Uterus (tissue), 4 donors: ENCODE data around the gene PRKN. TPM values are rescaled to one million over a fixed set of nuclear protein-coding genes. Genes with fewer than 3 reads are reported as not detected.

Source experiments
- DNase-seq, 2 donors: peaks; one replicate each; pipeline ENCODE4 v3.0.0-alpha.2; 2019 to 2020
- H3K27ac ChIP-seq, 2 donors: fragments of 200-600 bp; sonication (generic); 1 replicate in 1 of 2; 2 replicates in 1 of 2; pipeline ENCODE4 v1.5.1; 2016 to 2018
- H3K27me3 ChIP-seq, 2 donors: fragments of 200-600 bp; sonication (generic); one replicate each; pipeline ENCODE4 v1.5.1; 2018 to 2019; ENCODE audit warnings: control low read depth in 1 of 2
- H3K36me3 ChIP-seq, 2 donors: fragments of 200-600 bp; sonication (generic); one replicate each; pipeline ENCODE4 v1.5.1; 2019; ENCODE audit warnings: control low read depth in 1 of 2
- H3K4me1 ChIP-seq, 2 donors: fragments of 200-600 bp; sonication (generic); one replicate each; pipeline ENCODE4 v1.5.1; 2018 to 2019; ENCODE audit warnings: control low read depth in 1 of 2
- H3K4me3 ChIP-seq, 2 donors: fragments of 200-600 bp; sonication (generic); 1 replicate in 1 of 2; 2 replicates in 1 of 2; pipeline ENCODE4 v1.5.1; 2018 to 2019; ENCODE audit warnings: mild to moderate bottlenecking in 1 of 2
- H3K9me3 ChIP-seq, 2 donors: fragments of 200-600 bp; sonication (generic); one replicate each; pipeline ENCODE4 v1.5.1; 2019; ENCODE audit warnings: control low read depth in 1 of 2
- POLR2A ChIP-seq, 2 donors: fragments of 450-650 bp; IDR thresholded peaks; one replicate each; pipeline ENCODE4 v1.6.1; 2016; ENCODE audit warnings: antibody characterized with exemption in 2 of 2, mild to moderate bottlenecking in 1 of 2, moderate library complexity in 1 of 2
- intact Hi-C: fragments of 100-400 bp; cut with DNase I; formaldehyde crosslinking; loops from one replicate; pipeline ENCODE4 v1.15.1; 2023; ENCODE audit warnings: low total_unique reads
- total RNA-seq, 4 donors: library from RNA; depleted of rRNA in 3 of 4; stranded (reverse); fragments of >200 nt in 3 of 4; gene quantifications; one replicate each; pipeline versions ENCODE4 v1.1.0 to v1.2.4, GENCODE V29; 2014 to 2023
- TF ChIP-seq, protein P1 (sequence below), 4 experiments: fragments of 200-600 bp in 2 of 4; fragments of 450-650 bp in 2 of 4; sonication (generic) in 2 of 4; IDR thresholded peaks; one replicate each; pipeline ENCODE4 v1.5.1; 2016 to 2019; ENCODE audit warnings: antibody characterized with exemption in 4 of 4, mild to moderate bottlenecking in 2 of 4, moderate library complexity in 1 of 4
- donor health status: DM: yes; HTN: yes; CAD: no.

The PRKN gene
- total RNA-seq, 4 donors from 2014 or later: 10.2 to 21.3 (median 13.1) TPM

GRCh38 chr6:162332365-162332764 is 395.2 kb downstream of the PRKN start:
- no peaks in the 10 kb centered on the region for H3K36me3 ChIP-seq
- TF ChIP-seq, protein P1, sequence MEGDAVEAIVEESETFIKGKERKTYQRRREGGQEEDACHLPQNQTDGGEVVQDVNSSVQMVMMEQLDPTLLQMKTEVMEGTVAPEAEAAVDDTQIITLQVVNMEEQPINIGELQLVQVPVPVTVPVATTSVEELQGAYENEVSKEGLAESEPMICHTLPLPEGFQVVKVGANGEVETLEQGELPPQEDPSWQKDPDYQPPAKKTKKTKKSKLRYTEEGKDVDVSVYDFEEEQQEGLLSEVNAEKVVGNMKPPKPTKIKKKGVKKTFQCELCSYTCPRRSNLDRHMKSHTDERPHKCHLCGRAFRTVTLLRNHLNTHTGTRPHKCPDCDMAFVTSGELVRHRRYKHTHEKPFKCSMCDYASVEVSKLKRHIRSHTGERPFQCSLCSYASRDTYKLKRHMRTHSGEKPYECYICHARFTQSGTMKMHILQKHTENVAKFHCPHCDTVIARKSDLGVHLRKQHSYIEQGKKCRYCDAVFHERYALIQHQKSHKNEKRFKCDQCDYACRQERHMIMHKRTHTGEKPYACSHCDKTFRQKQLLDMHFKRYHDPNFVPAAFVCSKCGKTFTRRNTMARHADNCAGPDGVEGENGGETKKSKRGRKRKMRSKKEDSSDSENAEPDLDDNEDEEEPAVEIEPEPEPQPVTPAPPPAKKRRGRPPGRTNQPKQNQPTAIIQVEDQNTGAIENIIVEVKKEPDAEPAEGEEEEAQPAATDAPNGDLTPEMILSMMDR (IDR thresholded peaks at IDR 0.05): no peak
- TF ChIP-seq POLR2A (IDR thresholded peaks at IDR 0.05): no peak
- H3K27me3 ChIP-seq: no peaks in the 10 kb centered on the region
- H3K9me3 ChIP-seq: no peaks in the 10 kb centered on the region
- intact Hi-C loops: no loop called here
- H3K4me1 ChIP-seq: no peaks in the 10 kb centered on the region
- DNase-seq: no peak
- no peak overlapping the region for H3K27ac ChIP-seq
- H3K4me3 ChIP-seq: no peak overlapping the region

GRCh38 chr6:162331911-162332310 is 395.7 kb downstream of the PRKN start:
- no peaks in the 10 kb centered on the region for H3K27me3 ChIP-seq
- H3K27ac ChIP-seq: no peak overlapping the region
- no peak overlapping the region for H3K4me3 ChIP-seq
- DNase-seq: no peak
- intact Hi-C loops: no loop called here
- no peaks in the 10 kb centered on the region for H3K9me3 ChIP-seq
- no peak for TF ChIP-seq POLR2A (IDR thresholded peaks at IDR 0.05)
- TF ChIP-seq, protein P1 (IDR thresholded peaks at IDR 0.05): no peak
- no peaks in the 10 kb centered on the region for H3K4me1 ChIP-seq
- H3K36me3 ChIP-seq: no peaks in the 10 kb centered on the region

DNA sequence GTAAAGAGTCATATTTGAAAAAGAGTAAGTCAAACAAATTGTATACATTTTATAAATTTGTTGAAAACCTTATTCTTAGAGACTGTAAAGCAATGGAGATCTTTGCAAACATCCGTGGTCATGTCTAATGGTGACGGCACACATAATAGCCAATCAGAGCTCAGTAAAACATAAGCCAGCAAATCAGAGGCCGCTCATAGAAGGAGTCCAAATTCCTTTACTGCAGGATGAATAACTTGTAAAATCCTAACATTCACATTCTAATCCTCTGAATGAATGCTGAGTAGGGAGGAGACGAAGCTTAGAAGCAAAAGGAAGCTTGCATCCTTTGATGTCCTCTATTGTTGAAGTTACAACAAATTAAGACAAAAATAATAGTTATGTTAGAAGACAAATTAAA is 401.7 kb downstream of the PRKN start:
- H3K4me3 ChIP-seq: no peak overlapping the region
- no peak overlapping the region for H3K27ac ChIP-seq
- no peaks in the 10 kb centered on the region for H3K27me3 ChIP-seq
- H3K4me1 ChIP-seq: no peaks in the 10 kb centered on the region
- DNase-seq: no peak
- H3K36me3 ChIP-seq: no peaks in the 10 kb centered on the region
- intact Hi-C loops: no loop called here
- H3K9me3 ChIP-seq: peaks cover 0 to 13% of the 10 kb centered on the region in 2 donors
- TF ChIP-seq, protein P1 (IDR thresholded peaks at IDR 0.05): no peak
- no peak for TF ChIP-seq POLR2A (IDR thresholded peaks at IDR 0.05)

- peaks cover 0 to 13% of the 10 kb centered on the region in 2 donors for H3K9me3 ChIP-seq
- no peak for DNase-seq
- intact Hi-C loops: no loop called here
These were observed 402.5 kb downstream of the PRKN start for GRCh38 chr6:162325051-162325450.

DNA sequence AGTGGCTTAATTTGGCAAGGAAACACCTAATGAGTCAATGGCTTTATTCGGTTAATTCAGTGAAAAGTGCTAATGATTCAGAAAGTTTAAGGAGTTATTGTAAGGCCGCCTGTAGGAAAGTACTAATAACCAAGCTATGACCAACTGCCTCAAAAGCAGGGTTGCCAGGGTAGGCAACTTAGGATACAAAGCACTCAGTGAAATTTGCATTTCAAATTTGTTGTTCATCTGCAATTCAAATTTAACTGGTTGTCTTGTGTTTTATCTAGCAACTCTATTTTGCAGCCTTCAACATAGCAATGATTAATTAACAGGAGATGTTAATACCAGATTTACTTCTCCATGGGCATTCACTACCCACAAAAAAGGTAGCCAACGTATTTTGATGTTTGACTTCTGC is 412.3 kb downstream of the PRKN start:
- DNase-seq: no peak
- Histone ChIP-seq H3K27ac (no peak overlapping the region), H3K4me3 (no peak overlapping the region), H3K4me1 (no peaks in the 10 kb centered on the region), H3K9me3 (no peaks in the 10 kb centered on the region), H3K36me3 (no peaks in the 10 kb centered on the region), H3K27me3 (no peaks in the 10 kb centered on the region)
- TF ChIP-seq POLR2A (IDR thresholded peaks at IDR 0.05): no peak
- TF ChIP-seq, protein P1 (IDR thresholded peaks at IDR 0.05): no peak
- intact Hi-C loops: no loop called here

More at GRCh38 chr6:162325051-162325450, 402.5 kb downstream of the PRKN start:
- no peaks in the 10 kb centered on the region for H3K27me3 ChIP-seq
- no peaks in the 10 kb centered on the region for H3K4me1 ChIP-seq
- no peak for TF ChIP-seq POLR2A (IDR thresholded peaks at IDR 0.05)
- TF ChIP-seq, protein P1 (IDR thresholded peaks at IDR 0.05): no peak
- H3K36me3 ChIP-seq: no peaks in the 10 kb centered on the region
- no peak overlapping the region for H3K27ac ChIP-seq
- no peak overlapping the region for H3K4me3 ChIP-seq
